OCI-LY1 (cell line): ENCODE data around the gene NRGN.

ENCODE experiments used
- H2AFZ ChIP-seq: fragments of 200-600 bp; sonication (generic), shearing (Covaris generic); 2 replicates; pipeline ENCODE4 v1.6.0; 2014; ENCODE audit warnings: antibody characterized with exemption, mild to moderate bottlenecking, low read length
- H3F3A ChIP-seq: fragments of 200-600 bp; sonication (generic), shearing (Covaris generic); 2 replicates; pipeline ENCODE4 v1.6.0; 2014; ENCODE audit warnings: mild to moderate bottlenecking, antibody characterized with exemption, low read length, moderate library complexity; ENCODE audit not compliant: insufficient read depth
- H3K27ac ChIP-seq: fragments of 200-600 bp; sonication (generic); 2 replicates; pipeline ENCODE4 v1.5.1; 2014; ENCODE audit warnings: low read length, mixed run types, mild to moderate bottlenecking, low read depth; ENCODE audit not compliant: poor library complexity, severe bottlenecking
- H3K27me3 ChIP-seq: fragments of 200-600 bp; sonication (generic); 2 replicates; pipeline ENCODE4 v1.6.0; 2014; ENCODE audit warnings: antibody characterized with exemption, mild to moderate bottlenecking, low read length, moderate library complexity; ENCODE audit not compliant: insufficient read depth
- H3K36me3 ChIP-seq: fragments of 200-600 bp; sonication (generic); 2 replicates; pipeline ENCODE4 v1.6.1; 2014; ENCODE audit warnings: mild to moderate bottlenecking, antibody characterized with exemption, low read length, moderate library complexity, mixed read lengths; ENCODE audit not compliant: insufficient read depth
- H3K4me1 ChIP-seq: fragments of 200-600 bp; sonication (generic); 2 replicates; pipeline ENCODE4 v1.5.1; 2014; ENCODE audit warnings: mild to moderate bottlenecking, low read length, moderate library complexity; ENCODE audit not compliant: insufficient read depth, severe bottlenecking
- H3K4me2 ChIP-seq: fragments of 200-600 bp; sonication (generic), shearing (Covaris generic); 2 replicates; pipeline ENCODE4 v1.6.1; 2014; ENCODE audit warnings: low read length
- H3K4me3 ChIP-seq: fragments of 200-600 bp; sonication (generic); 2 replicates; pipeline ENCODE4 v1.5.1; 2014; ENCODE audit warnings: low read length, low read depth, mild to moderate bottlenecking, mixed read lengths; ENCODE audit not compliant: poor library complexity, severe bottlenecking
- H3K79me2 ChIP-seq: fragments of 200-600 bp; shearing (Covaris generic); 2 replicates; pipeline ENCODE4 v1.6.1; 2016; ENCODE audit warnings: mixed run types, low read length, mixed read lengths; ENCODE audit not compliant: insufficient read depth
- H3K9ac ChIP-seq: fragments of 200-600 bp; sonication (generic), shearing (Covaris generic); 2 replicates; pipeline ENCODE4 v1.6.1; 2014; ENCODE audit warnings: mild to moderate bottlenecking, low read length, mixed read lengths
- H3K9me2 ChIP-seq: fragments of 200-600 bp; sonication (generic), shearing (Covaris generic); 2 replicates; pipeline ENCODE4 v1.6.1; 2014; ENCODE audit warnings: low read depth, mild to moderate bottlenecking, low read length, mixed read lengths
- H3K9me3 ChIP-seq: fragments of 200-600 bp; shearing (Covaris generic); 2 replicates; pipeline ENCODE4 v1.6.1; 2014; ENCODE audit warnings: low read length, mixed read lengths
- H4K20me1 ChIP-seq: fragments of 200-600 bp; sonication (generic), shearing (Covaris generic); 2 replicates; pipeline ENCODE4 v1.6.0; 2016; ENCODE audit warnings: mild to moderate bottlenecking, low read length; ENCODE audit not compliant: insufficient read depth
- CTCF ChIP-seq: fragments of 200-600 bp; sonication (generic), shearing (Covaris generic); IDR thresholded peaks from 2 replicates; pipeline ENCODE4 v1.5.1; 2017; ENCODE audit warnings: mild to moderate bottlenecking, antibody characterized with exemption, low read length, moderate library complexity, mixed read lengths
- EZH2 ChIP-seq: fragments of 200-600 bp; sonication (generic), shearing (Covaris generic); IDR thresholded peaks from 2 replicates; pipeline ENCODE4 v1.8.0; 2017; ENCODE audit warnings: borderline replicate concordance, mixed run types, mild to moderate bottlenecking, antibody characterized with exemption, low read length, moderate library complexity, mixed read lengths

Gene NRGN

GRCh38 chr11:124756753-124757227 is 17.0 kb downstream of the NRGN start:
- Histone ChIP-seq H3K27me3 (0 out of 2 replicates have a peak, but pooled peaks cover 13% of the 10 kb centered on the region), H3F3A (no peaks in the 10 kb centered on the region), H3K9ac (no peak overlapping the region), H3K4me1 (peaks cover 2% of the 10 kb centered on the region), H3K79me2 (no peaks in the 10 kb centered on the region), H3K27ac (no peak overlapping the region), H3K4me3 (no peak overlapping the region), H3K9me3 (no peaks in the 10 kb centered on the region), H3K4me2 (no peak overlapping the region), H4K20me1 (no peaks in the 10 kb centered on the region), H2AFZ (no peak overlapping the region), H3K9me2 (no peaks in the 10 kb centered on the region), H3K36me3 (no peaks in the 10 kb centered on the region)
- TF ChIP-seq CTCF (no peak), EZH2 (no peak)

DNA sequence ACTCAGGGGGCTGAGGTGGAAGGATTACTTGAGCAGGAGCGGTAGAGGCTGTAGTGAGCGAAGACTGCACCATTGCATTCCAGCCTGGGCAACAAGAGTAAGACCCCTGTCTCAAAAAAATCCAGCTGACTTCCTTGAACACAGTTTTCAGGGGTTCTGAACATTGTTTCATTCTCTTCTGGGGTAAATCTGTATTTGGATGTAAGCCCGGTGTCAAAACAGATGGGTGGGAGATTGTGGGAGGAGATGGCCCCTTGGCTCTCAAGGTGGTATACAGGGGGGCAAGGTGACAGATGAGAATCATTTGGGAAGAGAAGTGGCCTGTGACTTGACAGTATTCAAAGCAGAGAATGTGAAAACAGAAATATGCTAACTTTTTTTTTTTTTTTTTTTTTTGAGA is 17.6 kb downstream of the NRGN start:
- TF ChIP-seq CTCF: no peak
- TF ChIP-seq EZH2: no peak
- H3K9me3 ChIP-seq: no peaks in the 10 kb centered on the region
- no peaks in the 10 kb centered on the region for H4K20me1 ChIP-seq
- no peak overlapping the region for H3K27ac ChIP-seq
- H2AFZ ChIP-seq: no peak overlapping the region
- H3K4me3 ChIP-seq: no peak overlapping the region
- H3K4me1 ChIP-seq: peaks cover 5% of the 10 kb centered on the region
- H3F3A ChIP-seq: no peaks in the 10 kb centered on the region
- no peaks in the 10 kb centered on the region for H3K9me2 ChIP-seq
- H3K9ac ChIP-seq: no peak overlapping the region
- H3K27me3 ChIP-seq: 0 out of 2 replicates have a peak, but pooled peaks cover 14% of the 10 kb centered on the region
- no peaks in the 10 kb centered on the region for H3K36me3 ChIP-seq
- H3K4me2 ChIP-seq: no peak overlapping the region
- H3K79me2 ChIP-seq: no peaks in the 10 kb centered on the region

- Histone ChIP-seq H3K36me3 (no peaks in the 10 kb centered on the region), H3K9ac (no peak overlapping the region), H3K27ac (no peak overlapping the region), H3K4me3 (no peak overlapping the region), H3K9me3 (no peaks in the 10 kb centered on the region), H3K79me2 (no peaks in the 10 kb centered on the region), H4K20me1 (no peaks in the 10 kb centered on the region), H3K27me3 (0 out of 2 replicates have a peak, but pooled peaks cover 14% of the 10 kb centered on the region), H3F3A (no peaks in the 10 kb centered on the region), H2AFZ (no peak overlapping the region), H3K4me2 (peak overlapping the region; percentile 45; the same call in 1 of the 2 replicates), H3K4me1 (peaks cover 9% of the 10 kb centered on the region), H3K9me2 (no peaks in the 10 kb centered on the region)
- TF ChIP-seq EZH2 (no peak), CTCF (peak; percentile 62)
These were observed 18.9 kb downstream of the NRGN start for GRCh38 chr11:124758355-124759265.
